Right atrium auricular region (tissue), 2 donors: ENCODE measurements around the gene CD300A. TPM values are rescaled to one million over a fixed set of nuclear protein-coding genes. Genes with fewer than 3 reads are reported as not detected.

Experiments used
- DNase-seq: peaks from one replicate; pipeline ENCODE4 v3.0.0-alpha.2; 2019; ENCODE audit warnings: low spot score
- H3K27ac ChIP-seq, 2 donors: fragments of 200-600 bp; sonication (generic); 1 replicate in 1 of 2; 2 replicates in 1 of 2; pipeline ENCODE4 v1.5.1; 2016 to 2019
- H3K27me3 ChIP-seq, 2 donors: fragments of 200-600 bp; sonication (generic); one replicate each; pipeline versions ENCODE4 v1.5.1 to v1.6.0; 2017 to 2019
- H3K36me3 ChIP-seq: fragments of 200-600 bp; sonication (generic); one replicate; pipeline ENCODE4 v1.5.1; 2016
- H3K4me1 ChIP-seq, 2 donors: fragments of 200-600 bp; sonication (generic); one replicate each; pipeline versions ENCODE4 v1.5.1 to v1.6.0; 2017 to 2019
- H3K4me3 ChIP-seq, 2 donors: fragments of 200-600 bp; sonication (generic); 1 replicate in 1 of 2; 2 replicates in 1 of 2; pipeline ENCODE4 v1.5.1; 2017 to 2019; ENCODE audit warnings: mild to moderate bottlenecking in 1 of 2, moderate library complexity in 1 of 2
- H3K9me3 ChIP-seq, 2 donors: fragments of 200-600 bp; sonication (generic); one replicate each; pipeline ENCODE4 v1.5.1; 2019
- total RNA-seq, 2 donors: library from RNA; depleted of rRNA; stranded (reverse); fragments of >200 nt; gene quantifications; one replicate each; pipeline ENCODE4 v1.1.0, GENCODE V29; 2016
- TF ChIP-seq, protein P1 (sequence below), 2 donors: fragments of 200-600 bp; sonication (generic); IDR thresholded peaks; one replicate each; pipeline ENCODE4 v1.5.1; 2019; ENCODE audit warnings: antibody characterized with exemption in 2 of 2

CD300A gene
- total RNA-seq, 2 donors from 2014 or later: 2.0 to 7.8 TPM

DNA sequence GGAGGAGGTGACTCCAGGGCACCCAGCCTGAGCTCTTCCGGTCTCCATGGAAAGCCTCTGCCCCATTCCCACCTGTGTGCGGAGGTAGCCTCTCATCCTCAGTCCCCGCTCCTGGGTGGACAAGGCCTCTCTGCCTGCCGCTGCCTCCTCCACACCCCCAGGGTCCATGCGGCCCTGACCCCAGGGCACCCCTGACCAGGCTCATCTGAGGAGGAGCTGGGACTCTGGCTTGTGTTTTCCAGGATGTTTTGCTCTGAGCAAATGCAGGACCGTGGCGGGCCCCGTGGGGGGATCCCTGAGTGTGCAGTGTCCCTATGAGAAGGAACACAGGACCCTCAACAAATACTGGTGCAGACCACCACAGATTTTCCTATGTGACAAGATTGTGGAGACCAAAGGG is 6.9 kb downstream of the CD300A start:
- no peak for DNase-seq
- Histone ChIP-seq H3K36me3 (no peaks in the 10 kb centered on the region), H3K9me3 (peaks cover 0 to 13% of the 10 kb centered on the region in 2 donors), H3K4me3 (no peak overlapping the region), H3K4me1 (no peaks in the 10 kb centered on the region), H3K27ac (no peak overlapping the region), H3K27me3 (no peaks in the 10 kb centered on the region)
- TF ChIP-seq, protein P1, sequence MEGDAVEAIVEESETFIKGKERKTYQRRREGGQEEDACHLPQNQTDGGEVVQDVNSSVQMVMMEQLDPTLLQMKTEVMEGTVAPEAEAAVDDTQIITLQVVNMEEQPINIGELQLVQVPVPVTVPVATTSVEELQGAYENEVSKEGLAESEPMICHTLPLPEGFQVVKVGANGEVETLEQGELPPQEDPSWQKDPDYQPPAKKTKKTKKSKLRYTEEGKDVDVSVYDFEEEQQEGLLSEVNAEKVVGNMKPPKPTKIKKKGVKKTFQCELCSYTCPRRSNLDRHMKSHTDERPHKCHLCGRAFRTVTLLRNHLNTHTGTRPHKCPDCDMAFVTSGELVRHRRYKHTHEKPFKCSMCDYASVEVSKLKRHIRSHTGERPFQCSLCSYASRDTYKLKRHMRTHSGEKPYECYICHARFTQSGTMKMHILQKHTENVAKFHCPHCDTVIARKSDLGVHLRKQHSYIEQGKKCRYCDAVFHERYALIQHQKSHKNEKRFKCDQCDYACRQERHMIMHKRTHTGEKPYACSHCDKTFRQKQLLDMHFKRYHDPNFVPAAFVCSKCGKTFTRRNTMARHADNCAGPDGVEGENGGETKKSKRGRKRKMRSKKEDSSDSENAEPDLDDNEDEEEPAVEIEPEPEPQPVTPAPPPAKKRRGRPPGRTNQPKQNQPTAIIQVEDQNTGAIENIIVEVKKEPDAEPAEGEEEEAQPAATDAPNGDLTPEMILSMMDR (IDR thresholded peaks at IDR 0.05): no peak

DNA sequence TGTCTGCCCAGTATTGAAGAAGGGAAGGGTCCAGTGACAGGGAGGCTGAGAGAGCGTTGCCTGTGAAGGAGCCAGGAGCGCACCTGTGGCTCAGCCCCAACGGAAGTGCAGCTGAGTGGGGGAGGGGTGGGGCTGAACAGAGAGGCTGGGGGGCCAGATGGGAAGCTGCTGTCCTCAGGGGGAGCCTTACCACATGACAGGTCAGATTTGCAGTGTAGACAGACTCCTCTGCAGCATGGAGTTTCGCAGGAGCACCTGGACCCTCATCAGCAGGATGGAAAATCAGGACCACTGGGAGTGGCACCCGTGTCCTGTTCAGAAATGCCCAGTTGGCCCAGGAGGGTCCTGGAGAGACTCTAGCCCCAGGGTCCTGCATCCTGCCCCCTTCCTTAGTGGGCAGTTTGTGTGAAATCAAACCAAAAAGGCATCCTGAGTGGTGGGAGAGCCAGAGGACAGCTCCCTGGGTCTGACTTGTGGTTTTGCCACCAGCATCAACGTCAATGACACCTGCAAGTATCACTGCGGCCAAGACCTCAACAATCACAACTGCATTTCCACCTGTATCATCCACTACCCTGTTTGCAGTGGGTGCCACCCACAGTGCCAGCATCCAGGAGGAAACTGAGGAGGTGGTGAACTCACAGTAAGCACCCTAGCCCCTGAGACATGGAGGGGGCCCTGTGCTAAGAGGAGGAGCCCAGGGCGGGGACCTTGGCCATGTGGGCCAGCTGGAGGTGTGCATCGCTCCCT is 7.8 kb downstream of the CD300A start:
- TF ChIP-seq, protein P1 (IDR thresholded peaks at IDR 0.05): no peak
- Histone ChIP-seq H3K4me3 (no peak overlapping the region), H3K27ac (no peak overlapping the region), H3K36me3 (no peaks in the 10 kb centered on the region), H3K9me3 (peaks cover 0 to 13% of the 10 kb centered on the region in 2 donors), H3K27me3 (no peaks in the 10 kb centered on the region), H3K4me1 (no peaks in the 10 kb centered on the region)
- no peak for DNase-seq

DNA sequence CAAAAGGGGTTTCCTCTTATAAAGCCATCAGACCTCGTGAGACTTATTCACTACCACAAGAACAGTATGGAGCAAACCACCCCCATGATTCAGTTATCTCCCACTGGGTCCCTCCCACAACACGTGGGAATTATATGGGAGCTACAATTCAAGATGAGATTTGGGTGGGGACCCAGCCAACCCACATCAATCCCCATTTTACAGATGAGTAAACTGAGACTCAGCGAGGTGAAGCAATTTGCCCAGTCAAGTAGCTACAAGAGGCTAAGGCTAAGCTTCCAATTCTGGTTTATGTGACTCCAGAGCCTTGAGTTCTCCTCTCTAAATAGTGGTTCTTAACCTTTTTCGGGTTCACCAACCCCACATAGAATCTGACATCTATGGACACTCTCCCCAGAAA is 8.8 kb downstream of the CD300A start:
- Histone ChIP-seq H3K4me3 (no peak overlapping the region), H3K36me3 (no peaks in the 10 kb centered on the region), H3K9me3 (peaks cover 0 to 13% of the 10 kb centered on the region in 2 donors), H3K4me1 (no peaks in the 10 kb centered on the region), H3K27me3 (no peaks in the 10 kb centered on the region), H3K27ac (no peak overlapping the region)
- DNase-seq: no peak
- TF ChIP-seq, protein P1 (IDR thresholded peaks at IDR 0.05): no peak

DNA sequence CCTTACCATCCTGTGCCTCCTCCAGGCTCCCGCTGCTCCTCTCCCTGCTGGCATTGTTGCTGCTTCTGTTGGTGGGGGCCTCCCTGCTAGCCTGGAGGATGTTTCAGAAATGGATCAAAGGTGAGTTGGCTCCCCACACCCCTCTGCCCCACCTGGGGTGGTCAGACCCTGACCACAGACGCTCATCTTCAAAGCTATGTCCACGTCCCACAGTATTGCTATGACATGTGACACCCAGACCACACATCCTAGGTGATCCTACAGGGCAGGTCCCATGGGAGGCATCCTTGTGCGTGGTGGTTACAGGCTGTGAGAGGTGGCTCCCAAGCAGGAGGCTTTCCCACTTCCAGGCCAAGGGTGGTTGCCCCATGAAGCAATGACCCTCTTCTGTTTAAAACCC is 11.0 kb downstream of the CD300A start:
- DNase-seq: no peak
- Histone ChIP-seq H3K9me3 (peaks cover 0 to 13% of the 10 kb centered on the region in 2 donors), H3K4me3 (no peak overlapping the region), H3K36me3 (no peaks in the 10 kb centered on the region), H3K4me1 (no peaks in the 10 kb centered on the region), H3K27me3 (no peaks in the 10 kb centered on the region), H3K27ac (no peak overlapping the region)
- TF ChIP-seq, protein P1 (IDR thresholded peaks at IDR 0.05): no peak

DNA sequence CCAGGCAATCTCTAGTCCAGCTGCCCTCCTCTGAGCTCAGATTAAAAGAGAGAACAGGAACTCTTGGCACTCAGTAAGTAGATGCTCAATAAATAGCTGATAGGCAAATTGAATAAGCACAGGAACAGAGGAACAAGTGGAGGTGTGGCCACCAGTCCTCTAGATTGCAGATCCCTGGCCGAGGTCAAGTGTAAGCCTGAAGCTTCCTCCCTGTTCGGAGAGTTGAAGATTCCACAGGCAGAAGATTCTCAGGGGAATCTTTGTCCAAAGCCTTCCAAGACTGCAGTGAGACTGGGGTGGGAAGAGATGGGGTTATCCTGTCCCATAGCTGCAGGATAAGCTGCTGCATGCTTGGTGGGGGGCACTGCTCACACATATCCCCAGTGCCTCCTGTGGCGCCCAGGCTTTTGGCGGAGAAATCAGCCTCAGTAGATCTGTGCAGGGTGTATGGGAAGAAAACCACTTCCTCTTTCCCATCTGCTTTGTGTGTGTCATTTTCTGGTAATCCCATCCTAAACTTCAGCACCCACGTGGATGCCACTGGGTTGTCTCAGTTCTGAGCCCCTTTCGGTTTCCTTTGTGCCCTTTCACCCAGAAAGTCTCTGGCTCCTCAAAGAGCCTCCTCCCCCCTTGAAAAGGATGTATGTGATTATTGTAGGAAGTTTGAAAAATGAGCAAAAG is 12.1 kb downstream of the CD300A start:
- Histone ChIP-seq H3K4me1 (no peaks in the 10 kb centered on the region), H3K27ac (no peak overlapping the region), H3K4me3 (no peak overlapping the region), H3K9me3 (peaks cover 0 to 13% of the 10 kb centered on the region in 2 donors), H3K36me3 (no peaks in the 10 kb centered on the region), H3K27me3 (no peaks in the 10 kb centered on the region)
- DNase-seq: no peak
- TF ChIP-seq, protein P1 (IDR thresholded peaks at IDR 0.05): no peak
